ENCODE data around the gene LPAR2.

- no peak for TF ChIP-seq RAD21 (IDR thresholded peaks at IDR 0.05; ENCODE audit: low read length)
- TF ChIP-seq EZH2phosphoT487 (IDR thresholded peaks at IDR 0.05; ENCODE audit: borderline replicate concordance, low read depth) = no peak
- TF ChIP-seq CTCF (IDR thresholded peaks at IDR 0.05) = no peak
- no peak for TF ChIP-seq FOSL2 (IDR thresholded peaks at IDR 0.05; ENCODE audit: borderline replicate concordance, low read depth)
Observed at GRCh38 chr19:19634516-19635312, 6.7 kb upstream of the LPAR2 start.
